LHCN-M2 (cell line): ENCODE data around the gene TXNRD1. TPM values are rescaled to one million over a fixed set of nuclear protein-coding genes. Genes with fewer than 3 reads are reported as not detected.
A peak's percentile ranks its signal among the peaks of the same experiment; 100 is the strongest.
"Not testable (repeated sequence)": the region's sequence is repeated elsewhere in the genome, so short reads cannot be mapped to it uniquely, and the experiment has no call there.

Experiments used
- DNase-seq: peaks from one replicate; pipeline ENCODE4 v3.0.0-alpha.2; 2012; ENCODE audit warnings: low read depth
- total RNA-seq: library from RNA; depleted of rRNA; stranded (reverse); fragments of >200 nt; gene quantifications from 2 replicates; pipeline ENCODE4 v1.2.3, GENCODE V29; 2014

TXNRD1 gene
- total RNA-seq, 1 experiment from 2014 or later: 120 TPM

GRCh38 chr12:104371043-104371870 is 155.7 kb downstream of the TXNRD1 start:
- peak; percentile 66 for DNase-seq

DNA sequence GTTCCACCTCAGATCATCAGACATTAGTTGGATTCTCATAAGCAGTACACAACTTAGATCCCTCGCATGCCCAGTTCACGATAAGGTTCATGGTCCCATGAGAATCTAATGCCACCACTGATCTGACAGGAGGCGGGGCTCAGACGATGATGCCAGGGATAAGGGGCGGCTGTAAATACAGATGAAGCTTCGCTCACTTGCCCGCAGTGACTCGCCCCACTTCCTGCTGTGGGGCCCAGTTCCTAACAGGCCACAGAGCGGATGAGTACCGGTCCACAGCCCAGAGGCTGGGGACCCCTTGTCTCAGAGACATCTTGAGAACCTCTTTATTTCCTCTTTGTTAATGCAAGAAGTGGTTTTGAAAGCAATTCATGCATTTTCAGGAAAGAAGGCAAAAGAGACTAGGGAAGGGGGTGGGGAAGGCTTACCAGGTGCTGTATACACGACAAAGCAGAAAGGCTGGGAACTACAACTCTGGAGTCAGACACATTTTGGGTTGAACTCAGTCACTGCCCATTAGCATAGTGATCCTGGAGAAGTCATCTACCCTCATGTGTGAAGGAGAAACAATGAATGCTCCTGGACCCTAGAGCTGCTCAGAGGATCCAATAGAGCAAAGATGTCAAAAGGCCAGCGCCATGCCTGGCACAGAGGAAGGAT is 156.6 kb downstream of the TXNRD1 start:
- no peak for DNase-seq

DNA sequence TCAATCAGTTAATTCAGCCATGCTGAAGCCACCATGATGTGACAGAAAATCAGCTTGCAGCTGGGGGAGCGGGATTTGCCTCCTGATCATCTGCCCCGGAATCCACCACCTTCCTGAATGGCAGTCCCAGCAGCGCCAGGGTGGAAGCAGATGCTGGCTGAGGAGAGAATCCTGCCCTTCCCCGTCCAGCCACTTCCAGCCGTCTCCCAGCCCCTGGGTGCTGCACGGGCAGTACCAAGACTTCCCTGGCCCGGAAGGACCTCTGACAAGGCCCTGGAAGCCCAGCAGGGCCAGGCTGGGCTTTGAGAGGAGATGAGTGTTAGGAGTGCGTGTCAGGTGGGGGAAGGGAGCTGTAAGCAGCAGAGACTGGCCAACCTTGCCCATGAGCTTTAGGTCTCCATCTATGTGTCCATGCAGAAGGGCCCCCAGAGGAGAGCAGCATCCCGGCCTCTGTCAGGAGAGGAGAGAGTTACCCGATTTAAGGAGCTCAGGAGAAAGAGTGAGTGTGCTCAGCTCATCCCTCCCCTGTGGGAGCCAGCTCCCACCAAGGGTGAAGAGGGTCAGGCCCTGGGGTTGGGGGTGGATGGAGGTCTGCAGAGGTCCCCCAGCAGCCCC is 157.2 kb downstream of the TXNRD1 start:
- DNase-seq: no peak

DNA sequence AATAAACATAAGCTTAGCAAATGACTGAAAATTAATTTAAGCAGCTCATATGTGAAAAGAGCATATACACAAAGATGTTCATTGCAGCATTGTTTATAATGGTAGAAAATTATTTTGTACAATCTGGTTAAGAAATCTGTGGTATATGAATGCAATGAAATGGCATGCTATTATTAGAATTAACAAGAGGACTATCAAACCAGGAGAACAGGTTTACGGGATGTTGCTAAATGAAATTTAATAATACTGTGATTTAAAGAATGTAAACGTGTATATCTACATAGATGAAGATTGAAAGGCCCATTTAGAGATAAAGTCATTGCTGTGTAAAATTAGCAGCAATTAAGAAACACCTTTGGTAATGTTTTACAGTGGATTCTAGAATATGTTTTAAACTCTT is 158.5 kb downstream of the TXNRD1 start:
- DNase-seq: no peak

GRCh38 chr12:104374806-104375205 is 159.2 kb downstream of the TXNRD1 start:
- no peak for DNase-seq

- DNase-seq: no peak
Observed at GRCh38 chr12:104375775-104376174, 160.2 kb downstream of the TXNRD1 start.

- peak; percentile 23 for DNase-seq
Observed at GRCh38 chr12:104376650-104377513, 161.3 kb downstream of the TXNRD1 start.

DNA sequence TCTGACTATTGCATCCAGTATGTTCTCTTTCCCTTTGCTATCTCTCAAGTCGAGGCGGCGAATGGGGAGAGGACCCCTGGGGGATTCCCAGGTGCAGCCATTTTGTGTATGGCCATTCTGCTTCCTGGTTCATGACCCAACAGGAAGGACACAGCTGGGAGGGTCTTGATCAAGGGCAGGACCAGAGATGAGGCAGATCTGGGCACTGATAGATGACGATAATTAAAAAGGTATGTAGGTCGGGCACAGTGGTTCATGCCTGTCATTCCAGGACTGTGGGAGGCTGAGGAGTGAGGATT is 161.9 kb downstream of the TXNRD1 start:
- DNase-seq: no peak

DNA sequence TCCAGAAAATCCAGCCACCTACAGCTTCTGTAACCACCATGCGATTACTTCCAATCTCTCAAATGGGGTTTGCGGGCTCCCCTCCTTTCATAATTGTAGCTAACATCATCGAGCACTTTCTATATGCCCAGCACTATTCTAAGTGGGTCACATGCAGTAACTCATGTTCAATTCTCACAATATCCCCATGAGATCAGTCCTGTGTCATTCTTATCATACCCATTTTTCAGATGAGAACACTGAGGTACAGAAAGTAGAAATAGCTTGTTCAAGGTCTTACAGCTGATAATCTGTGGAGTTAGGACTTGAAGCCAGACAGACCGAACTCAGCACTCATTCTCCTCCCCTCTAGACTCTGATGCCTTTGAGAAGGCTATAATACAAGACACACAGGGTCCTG is 162.8 kb downstream of the TXNRD1 start:
- no peak for DNase-seq

DNA sequence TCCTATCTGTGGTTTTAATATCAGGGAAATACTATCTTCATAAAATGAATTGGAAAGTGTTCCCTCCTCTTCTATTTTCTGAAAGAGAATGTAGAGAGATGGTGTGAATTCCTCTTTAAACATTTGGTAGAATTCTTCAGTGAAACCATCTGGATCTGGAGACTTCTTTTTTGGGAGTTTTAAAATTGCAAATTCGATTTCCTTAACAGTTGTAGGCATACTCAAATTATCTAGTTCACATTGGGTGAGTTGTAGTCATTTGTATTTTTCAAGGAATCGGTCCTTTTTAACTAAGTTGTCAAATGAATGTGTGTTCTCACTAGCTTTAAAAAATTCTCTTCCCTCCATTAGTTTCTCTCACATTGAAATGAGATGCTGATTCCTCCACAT is 165.8 kb downstream of the TXNRD1 start:
- DNase-seq: no peak

DNA sequence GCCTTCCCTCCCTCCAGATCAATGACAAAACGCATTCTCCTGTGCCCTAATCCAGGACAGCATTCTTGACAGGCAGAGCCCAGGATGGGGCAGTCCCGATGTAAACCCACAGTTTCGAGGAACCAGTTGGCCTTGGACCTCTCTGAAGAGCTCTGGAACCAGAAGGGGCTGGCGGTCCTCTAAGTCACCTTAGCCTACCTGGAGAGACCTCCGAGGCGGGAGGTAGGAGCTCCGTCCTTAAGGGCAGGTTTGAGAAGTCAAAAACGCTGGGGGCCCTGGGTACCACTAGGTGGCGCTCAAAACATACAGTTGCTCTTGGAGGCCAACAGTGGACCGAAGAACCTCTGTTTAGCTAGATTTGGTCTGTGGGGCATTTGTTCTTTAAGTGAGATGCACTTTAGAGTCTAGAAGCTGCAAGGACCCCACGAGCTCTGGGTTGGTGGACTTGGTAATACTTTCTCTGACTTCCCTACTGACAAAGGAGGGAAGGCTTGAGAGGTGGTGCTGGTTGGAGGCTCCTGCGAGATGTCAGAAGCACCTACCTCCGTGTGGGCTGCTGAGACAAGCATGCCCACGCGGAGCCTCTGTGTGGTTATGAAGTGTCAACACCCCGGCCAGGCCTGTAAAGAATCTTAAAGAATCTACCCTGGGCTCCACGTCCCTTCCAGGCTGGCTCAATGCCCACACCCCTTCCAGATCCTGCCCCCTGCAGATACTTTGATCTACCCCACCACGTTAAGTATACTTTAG is 166.3 kb downstream of the TXNRD1 start:
- DNase-seq: peak; percentile 53

DNA sequence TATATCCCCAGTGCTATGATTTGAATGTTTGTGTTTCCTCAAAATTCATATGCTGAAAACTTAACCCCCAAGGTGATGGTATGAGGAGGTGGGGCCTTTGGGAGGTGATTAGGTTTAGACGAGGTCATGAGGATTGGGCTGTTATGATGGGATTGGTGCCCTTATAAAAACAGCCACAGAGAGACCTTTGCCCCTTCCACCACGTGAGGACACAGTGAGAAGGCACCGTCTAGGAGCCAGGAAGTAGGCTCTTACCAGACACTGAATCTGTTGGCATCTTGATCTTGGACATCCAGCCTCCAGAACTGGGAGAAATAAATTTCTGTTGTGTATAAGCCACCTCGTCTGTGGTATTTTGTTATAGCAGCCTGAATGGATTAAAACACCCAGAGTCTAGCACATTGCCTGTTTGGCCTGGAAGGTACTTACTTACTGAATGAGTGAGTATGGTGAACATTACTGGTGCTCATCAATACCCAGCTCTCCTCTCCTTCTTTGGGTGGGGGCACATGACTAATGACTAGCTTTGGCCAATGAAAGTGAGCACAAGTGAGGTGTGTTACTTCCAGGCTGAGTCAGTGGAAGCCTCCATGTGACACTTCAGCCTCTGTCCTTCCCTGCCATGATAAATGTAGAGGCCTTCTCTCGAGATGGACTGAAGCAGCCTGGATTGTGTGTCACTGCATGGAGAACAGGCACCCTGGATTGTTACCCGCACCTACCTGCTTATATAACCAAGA is 168.7 kb downstream of the TXNRD1 start:
- DNase-seq: no peak

DNA sequence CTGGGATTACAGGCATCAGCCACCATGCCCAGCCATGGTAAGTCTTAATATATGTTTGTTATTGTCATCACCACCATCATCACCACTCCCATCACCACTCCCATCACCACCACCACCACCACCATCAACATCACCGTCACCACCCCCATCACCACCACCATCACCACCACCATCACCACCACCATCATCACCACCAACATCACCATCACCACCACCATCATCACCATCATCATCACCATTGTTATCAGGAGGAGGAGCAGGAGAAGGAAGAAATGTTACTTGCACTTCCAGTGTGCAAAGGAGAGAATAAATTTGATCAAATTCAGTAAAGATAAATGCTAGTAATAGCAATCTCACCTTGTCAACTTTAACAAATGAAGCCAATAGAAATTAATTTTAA is 169.9 kb downstream of the TXNRD1 start:
- DNase-seq: no peak

DNA sequence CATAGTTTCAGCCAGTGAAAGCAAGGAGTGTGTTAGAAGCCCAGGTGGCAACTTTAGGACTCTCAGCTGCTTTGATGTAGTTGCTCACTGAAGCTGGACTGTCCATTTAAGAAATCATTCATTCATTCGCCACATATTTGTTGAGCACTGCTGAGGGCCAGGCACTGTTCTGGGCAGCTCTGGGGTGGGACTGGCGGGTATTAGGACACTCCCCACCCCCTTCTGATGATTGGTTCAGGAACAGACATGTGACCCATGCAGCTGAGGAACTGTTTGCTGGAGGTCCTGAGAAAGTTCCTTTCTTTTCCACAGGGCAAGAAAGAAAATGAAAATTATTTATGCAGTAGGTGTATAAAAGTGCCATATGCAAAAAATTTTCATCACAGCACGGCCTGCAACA is 170.9 kb downstream of the TXNRD1 start:
- no peak for DNase-seq

GRCh38 chr12:104387190-104387589 is 171.6 kb downstream of the TXNRD1 start:
- no peak for DNase-seq

- DNase-seq: not testable (repeated sequence)
Observed at GRCh38 chr12:104394086-104394485, 178.5 kb downstream of the TXNRD1 start.
